NT2/D1 (cell line): Measurements from ENCODE around the gene KCNJ15.

ENCODE experiments used
- DNase-seq: peaks from one replicate; pipeline ENCODE4 v3.0.0-alpha.2; 2011; ENCODE audit warnings: low read depth, low spot score
- H3K27me3 ChIP-seq: 2 replicates; pipeline ENCODE4 v1.6.0; 2011; ENCODE audit warnings: mild to moderate bottlenecking; ENCODE audit not compliant: insufficient read length, insufficient read depth
- H3K36me3 ChIP-seq: 2 replicates; pipeline ENCODE4 v1.6.1; 2011; ENCODE audit warnings: mild to moderate bottlenecking, low read length, mixed read lengths; ENCODE audit not compliant: insufficient read depth, insufficient read length
- H3K4me1 ChIP-seq: 2 replicates; pipeline ENCODE4 v1.5.1; 2011; ENCODE audit not compliant: insufficient read depth, insufficient read length
- H3K4me3 ChIP-seq: 2 replicates; pipeline ENCODE4 v1.5.1; 2011; ENCODE audit warnings: low read depth; ENCODE audit not compliant: insufficient read length
- H3K9ac ChIP-seq: 2 replicates; pipeline ENCODE4 v1.6.0; 2011; ENCODE audit warnings: low read depth; ENCODE audit not compliant: insufficient read length
- H3K9me3 ChIP-seq: 2 replicates; pipeline ENCODE4 v1.5.1; 2011; ENCODE audit warnings: mild to moderate bottlenecking, low read length; ENCODE audit not compliant: insufficient read depth
- SUZ12 ChIP-seq: IDR thresholded peaks from 2 replicates; pipeline ENCODE4 v1.6.1; 2011; ENCODE audit not compliant: insufficient read length, insufficient read depth; ENCODE audit errors: extremely low read depth
- YY1 ChIP-seq: IDR thresholded peaks from 2 replicates; pipeline ENCODE4 v1.6.1; 2011; ENCODE audit not compliant: insufficient read length, insufficient read depth
- ZNF274 ChIP-seq: IDR thresholded peaks from 2 replicates; pipeline ENCODE4 v1.6.1; 2011; ENCODE audit warnings: mild to moderate bottlenecking, low read depth, low read length

The KCNJ15 gene

DNA sequence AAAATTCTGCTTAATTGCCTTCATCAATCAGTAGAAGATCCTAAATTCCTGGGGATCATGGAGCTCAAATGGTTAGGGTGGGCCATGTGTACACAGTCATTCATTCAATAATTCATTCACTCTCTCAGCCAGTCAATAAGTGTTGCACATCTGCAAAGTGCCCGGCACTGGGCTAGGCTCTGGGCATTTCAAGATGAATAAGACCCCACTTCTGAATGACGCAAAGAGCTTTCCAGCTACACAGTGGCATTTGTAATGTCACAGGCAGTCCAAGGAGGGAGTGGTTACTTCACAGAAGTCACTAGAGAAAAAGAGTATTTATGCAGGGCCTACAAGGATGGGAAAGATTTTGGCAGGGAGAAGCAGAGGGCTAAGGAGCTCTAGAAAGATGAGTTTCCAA is 93.2 kb downstream of the KCNJ15 start:
- Histone ChIP-seq H3K36me3 (no peaks in the 10 kb centered on the region), H3K9ac (no peak overlapping the region), H3K4me3 (no peak overlapping the region), H3K27me3 (peaks cover under 1% of the 10 kb centered on the region), H3K9me3 (peaks cover 16% of the 10 kb centered on the region; the same call in 1 of the 2 replicates), H3K4me1 (peaks cover 7% of the 10 kb centered on the region)
- no peak for DNase-seq
- no peak for TF ChIP-seq SUZ12
- TF ChIP-seq YY1, result no peak
- no peak for TF ChIP-seq ZNF274

DNA sequence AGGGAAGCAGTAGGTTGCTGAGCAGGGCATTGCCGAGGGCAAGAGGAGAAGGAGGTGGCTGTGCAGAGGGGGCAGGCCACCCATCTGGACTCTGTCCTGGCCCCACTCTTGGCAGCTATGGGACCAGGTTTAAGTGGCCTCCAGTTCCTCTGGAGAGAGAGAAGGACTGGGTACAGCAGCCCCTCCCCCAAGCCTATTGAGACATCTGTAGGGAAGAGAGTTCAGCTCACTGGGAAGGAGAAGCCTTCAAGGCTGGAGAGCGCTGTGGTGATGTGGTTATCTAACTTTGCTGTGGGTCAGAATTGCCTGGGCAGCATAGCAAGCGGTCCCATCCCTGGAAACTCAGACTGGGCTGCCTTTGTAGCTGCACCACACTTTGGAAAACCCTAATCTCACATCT is 93.9 kb downstream of the KCNJ15 start:
- Histone ChIP-seq H3K36me3 (no peaks in the 10 kb centered on the region), H3K9me3 (peaks cover 16% of the 10 kb centered on the region; the same call in 1 of the 2 replicates), H3K4me3 (no peak overlapping the region), H3K27me3 (peaks cover 7% of the 10 kb centered on the region), H3K4me1 (peaks cover 7% of the 10 kb centered on the region), H3K9ac (no peak overlapping the region)
- DNase-seq, result no peak
- no peak for TF ChIP-seq SUZ12
- TF ChIP-seq ZNF274, result no peak
- TF ChIP-seq YY1, result no peak

DNA sequence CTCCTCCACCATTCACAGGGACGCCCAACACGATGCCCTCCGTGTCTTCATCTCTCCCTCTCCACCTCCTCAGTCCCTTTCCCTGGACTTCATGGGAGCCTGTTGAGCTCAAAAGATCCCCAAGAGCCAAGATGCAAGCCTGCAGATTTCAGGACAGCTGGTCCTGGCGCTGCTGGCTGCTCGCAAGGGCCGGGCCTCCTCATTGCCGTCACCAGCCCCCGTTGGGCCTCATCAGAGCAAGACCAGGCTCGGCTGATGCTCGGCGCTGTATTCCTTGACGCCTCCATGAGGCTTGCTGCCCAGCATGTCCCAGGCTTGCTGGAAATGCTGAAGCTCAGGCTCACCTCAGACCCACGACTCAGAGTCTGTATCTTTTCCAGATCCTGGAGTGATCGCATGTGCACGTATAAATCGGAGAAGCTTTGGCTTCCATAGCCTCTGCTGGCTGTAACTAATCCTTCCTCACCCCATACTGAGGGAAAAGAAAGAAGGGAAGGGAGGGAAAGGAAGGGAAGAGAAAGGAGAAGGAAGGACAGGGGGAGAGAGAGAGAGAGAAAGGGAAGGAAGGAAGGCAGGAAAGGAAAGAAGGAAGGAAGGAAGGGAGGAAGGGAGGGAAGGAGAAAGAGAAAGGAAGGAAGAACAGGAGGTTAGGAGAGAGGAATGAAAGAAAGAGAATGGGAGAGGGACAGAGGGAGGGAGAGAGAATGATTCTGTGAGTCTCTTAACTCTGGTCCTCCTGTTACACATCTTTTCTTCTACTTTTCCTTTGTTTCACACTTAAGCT is 94.6 kb downstream of the KCNJ15 start:
- Histone ChIP-seq H3K9ac (no peak overlapping the region), H3K4me3 (no peak overlapping the region), H3K9me3 (peaks cover 16% of the 10 kb centered on the region; the same call in 1 of the 2 replicates), H3K27me3 (peaks cover 7% of the 10 kb centered on the region), H3K36me3 (no peaks in the 10 kb centered on the region), H3K4me1 (peaks cover 8% of the 10 kb centered on the region)
- no peak for TF ChIP-seq SUZ12
- TF ChIP-seq YY1, result no peak
- no peak for TF ChIP-seq ZNF274
- DNase-seq, result no peak

DNA sequence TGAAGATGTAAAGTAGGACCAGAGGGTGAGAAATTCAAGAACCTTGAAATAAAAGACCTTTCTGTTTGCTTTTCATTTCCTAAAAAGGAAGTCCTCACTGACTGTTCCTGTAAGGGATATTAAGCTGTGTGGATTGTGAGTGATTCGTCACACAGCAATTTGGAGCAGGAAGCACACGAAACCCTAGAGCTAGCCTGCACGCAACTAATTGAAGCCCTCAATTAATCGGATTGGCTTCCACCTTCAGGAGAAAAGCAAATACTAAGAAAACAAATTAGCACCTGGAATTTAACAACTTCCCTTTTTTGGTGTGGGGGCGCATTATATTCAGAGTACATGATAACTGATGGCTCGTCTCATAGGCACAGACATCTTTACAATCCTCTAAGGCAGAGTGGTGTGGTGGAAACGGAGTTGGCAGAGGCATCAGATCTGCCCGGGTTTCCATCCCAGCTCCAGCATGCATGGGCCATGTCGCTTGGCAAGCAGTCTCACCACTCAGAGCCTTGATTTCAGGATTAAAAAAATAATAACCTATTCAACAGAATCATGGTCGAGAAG is 95.2 kb downstream of the KCNJ15 start:
- Histone ChIP-seq H3K4me1 (peaks cover 12% of the 10 kb centered on the region), H3K9ac (no peak overlapping the region), H3K4me3 (no peak overlapping the region), H3K27me3 (peaks cover 7% of the 10 kb centered on the region), H3K9me3 (peaks cover 16% of the 10 kb centered on the region; the same call in 1 of the 2 replicates), H3K36me3 (no peaks in the 10 kb centered on the region)
- peak; percentile 63 for DNase-seq
- TF ChIP-seq SUZ12 (no peak), YY1 (no peak), ZNF274 (no peak)

DNA sequence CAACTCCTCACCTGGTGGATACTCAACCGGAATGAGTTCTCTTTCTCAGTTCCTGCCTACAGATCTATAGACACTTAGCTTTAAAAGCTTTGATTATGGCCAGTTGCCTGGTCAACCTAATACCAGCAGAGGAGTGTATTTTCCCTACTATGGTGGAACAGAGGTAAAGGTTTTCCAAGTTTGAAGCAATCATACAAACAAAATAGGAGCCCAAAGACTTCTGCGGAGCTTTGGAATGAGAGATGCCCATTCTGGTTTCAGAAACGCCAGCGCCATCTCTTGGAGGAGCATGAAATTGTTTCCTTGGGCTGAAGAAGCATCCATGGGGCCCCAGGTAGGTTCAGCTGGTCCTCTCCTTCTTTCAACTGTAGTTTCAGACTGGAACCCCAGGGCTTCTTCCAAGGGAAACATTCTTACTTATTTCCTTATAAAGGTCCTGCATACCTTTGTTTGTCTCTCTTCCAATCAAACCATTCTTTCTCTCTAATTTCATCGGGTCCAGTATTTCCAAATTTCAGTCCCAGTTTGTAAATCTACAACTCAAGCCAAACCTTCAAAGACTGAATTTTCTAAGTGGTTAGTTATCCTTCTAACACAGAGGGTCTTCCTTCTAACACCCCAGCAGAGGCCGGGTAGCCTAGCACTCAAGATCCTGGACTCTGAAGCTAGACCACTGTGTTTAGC is 95.9 kb downstream of the KCNJ15 start:
- H3K36me3 ChIP-seq, result no peaks in the 10 kb centered on the region
- peaks cover 12% of the 10 kb centered on the region for H3K4me1 ChIP-seq
- H3K9me3 ChIP-seq, result peaks cover 16% of the 10 kb centered on the region; the same call in 1 of the 2 replicates
- H3K9ac ChIP-seq, result no peak overlapping the region
- DNase-seq, result peak; percentile 70
- H3K4me3 ChIP-seq, result no peak overlapping the region
- TF ChIP-seq SUZ12 (no peak), YY1 (no peak), ZNF274 (no peak)
- peaks cover 7% of the 10 kb centered on the region for H3K27me3 ChIP-seq

DNA sequence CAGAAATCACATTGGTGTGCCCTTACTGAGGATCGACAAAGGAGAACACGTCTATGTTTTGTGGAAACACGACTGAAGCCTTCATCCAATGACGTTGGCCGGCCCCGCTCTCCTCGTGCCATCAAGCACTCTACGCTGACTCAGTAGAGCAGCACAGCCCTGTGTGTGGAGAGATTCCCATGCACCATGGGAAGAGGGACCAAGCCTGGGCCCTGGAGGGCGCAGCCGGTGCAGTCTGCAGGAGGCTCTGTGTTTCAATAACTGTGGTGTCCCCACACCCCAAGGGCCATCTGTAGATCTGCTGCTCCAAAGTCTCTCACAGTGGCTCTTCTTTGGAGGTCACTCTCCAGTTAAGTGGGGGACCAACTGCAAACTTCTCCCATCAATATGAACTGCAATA is 97.4 kb downstream of the KCNJ15 start:
- DNase-seq, result no peak
- peaks cover 7% of the 10 kb centered on the region for H3K27me3 ChIP-seq
- peaks cover 16% of the 10 kb centered on the region; the same call in 1 of the 2 replicates for H3K9me3 ChIP-seq
- H3K4me1 ChIP-seq, result peaks cover 12% of the 10 kb centered on the region
- TF ChIP-seq ZNF274 (no peak), SUZ12 (no peak)
- H3K9ac ChIP-seq, result no peak overlapping the region
- no peak overlapping the region for H3K4me3 ChIP-seq
- no peaks in the 10 kb centered on the region for H3K36me3 ChIP-seq

DNA sequence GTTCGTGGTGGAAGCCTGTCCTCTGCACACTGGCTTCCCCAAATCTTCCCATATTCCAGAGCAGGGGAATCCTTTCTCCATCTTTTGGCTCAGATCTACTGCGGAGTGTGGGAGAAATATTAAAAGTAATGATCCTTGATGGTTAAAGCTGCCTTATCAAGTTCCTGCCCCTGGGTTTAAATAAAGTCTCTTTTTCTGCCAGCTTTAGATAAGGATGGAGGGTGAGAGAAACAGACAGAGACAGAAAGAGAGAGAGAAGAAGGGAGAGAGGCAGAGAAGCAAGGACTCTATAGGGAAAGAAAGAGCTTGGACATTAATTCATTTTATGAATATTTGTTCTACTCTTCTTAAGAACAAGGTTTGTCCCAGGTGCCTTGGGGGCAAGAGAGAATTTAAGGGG is 98.0 kb downstream of the KCNJ15 start:
- peaks cover 12% of the 10 kb centered on the region for H3K4me1 ChIP-seq
- no peak overlapping the region for H3K4me3 ChIP-seq
- H3K27me3 ChIP-seq, result peaks cover 7% of the 10 kb centered on the region
- no peaks in the 10 kb centered on the region for H3K36me3 ChIP-seq
- H3K9ac ChIP-seq, result no peak overlapping the region
- DNase-seq, result no peak
- TF ChIP-seq SUZ12 (no peak), ZNF274 (no peak), YY1 (no peak)
- H3K9me3 ChIP-seq, result peaks cover 16% of the 10 kb centered on the region; the same call in 1 of the 2 replicates
